HG03469 (cell line): Measurements from ENCODE around the gene FSD1.
"Not testable (repeated sequence)": the region's sequence is repeated elsewhere in the genome, so short reads cannot be mapped to it uniquely, and the experiment has no call there.

Experiments
- ATAC-seq: cut with Tn5 transposase; IDR thresholded peaks from one replicate; pipeline ENCODE4 v1.9.1; 2021; ENCODE audit warnings: mild to moderate bottlenecking, moderate library complexity, moderate number of reproducible peaks; ENCODE audit not compliant: unreplicated experiment

Gene FSD1

DNA sequence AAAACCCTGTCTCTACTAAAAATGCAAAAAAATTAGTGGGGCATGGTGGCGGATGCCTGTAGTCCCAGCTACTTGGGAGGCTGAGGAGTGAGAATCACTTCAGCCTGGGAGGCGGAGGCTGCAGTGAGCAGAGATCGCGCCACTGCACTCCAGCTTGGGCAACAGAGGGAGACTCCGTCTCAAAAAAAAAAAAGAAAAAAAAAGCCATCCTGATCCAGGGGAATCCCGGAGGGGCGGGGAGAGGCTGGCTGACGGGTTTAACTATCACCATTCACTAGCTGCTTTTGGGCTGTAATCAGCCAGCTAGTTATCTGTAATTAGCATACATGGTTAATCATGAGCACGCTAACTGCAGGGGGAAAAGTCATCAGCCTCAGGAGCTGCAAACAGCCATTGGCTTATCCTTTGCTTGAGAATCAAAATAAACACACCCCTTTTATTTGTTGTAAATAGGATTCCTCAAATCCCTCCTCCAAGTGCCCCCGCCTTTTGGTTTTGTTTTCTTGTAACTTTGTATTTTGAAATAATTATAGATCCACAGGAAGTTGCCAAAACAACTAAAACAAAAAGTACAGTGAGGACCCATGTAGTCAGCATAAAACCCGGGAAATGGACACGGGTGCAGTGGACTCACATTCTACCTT is 9.6 kb downstream of the FSD1 start:
- ATAC-seq = no peak

DNA sequence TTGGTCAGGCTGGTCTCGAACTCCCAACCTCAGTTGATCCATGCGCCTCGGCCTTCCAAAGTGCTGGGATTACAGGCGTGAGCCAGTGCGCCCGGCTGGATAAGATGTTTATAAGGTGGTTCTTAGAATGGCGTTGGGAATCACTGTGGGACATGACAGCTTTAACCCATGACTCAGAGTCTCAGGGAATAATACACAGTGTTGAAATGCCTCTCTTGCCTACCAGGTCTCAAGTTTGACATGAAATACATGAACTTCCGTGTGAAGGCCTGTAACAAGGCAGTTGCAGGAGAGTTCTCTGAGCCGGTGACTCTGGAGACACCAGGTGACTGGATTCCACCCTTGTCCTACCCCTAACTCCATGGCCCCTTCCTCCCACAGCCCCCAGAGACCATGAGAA is 12.6 kb downstream of the FSD1 start:
- no peak for ATAC-seq

DNA sequence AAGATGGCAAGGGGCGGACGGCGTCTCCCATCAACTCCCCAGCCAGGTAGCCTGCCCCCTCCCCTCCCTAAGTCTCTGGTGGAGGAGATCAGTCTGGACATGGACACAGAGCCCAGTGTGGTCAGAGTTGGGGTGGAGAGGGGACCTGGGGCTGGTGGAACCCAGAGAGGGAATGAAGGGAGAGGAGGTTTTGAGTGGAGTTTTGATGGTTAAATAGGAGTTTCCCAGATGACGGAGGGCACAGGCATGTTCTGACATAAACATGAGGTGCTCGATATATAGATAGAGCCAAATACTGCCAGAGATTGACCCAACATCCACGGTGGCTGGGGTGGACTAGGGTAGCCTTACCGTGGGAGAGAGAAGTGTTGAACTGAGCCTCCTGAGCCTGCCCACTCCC is 14.1 kb downstream of the FSD1 start:
- no peak for ATAC-seq

DNA sequence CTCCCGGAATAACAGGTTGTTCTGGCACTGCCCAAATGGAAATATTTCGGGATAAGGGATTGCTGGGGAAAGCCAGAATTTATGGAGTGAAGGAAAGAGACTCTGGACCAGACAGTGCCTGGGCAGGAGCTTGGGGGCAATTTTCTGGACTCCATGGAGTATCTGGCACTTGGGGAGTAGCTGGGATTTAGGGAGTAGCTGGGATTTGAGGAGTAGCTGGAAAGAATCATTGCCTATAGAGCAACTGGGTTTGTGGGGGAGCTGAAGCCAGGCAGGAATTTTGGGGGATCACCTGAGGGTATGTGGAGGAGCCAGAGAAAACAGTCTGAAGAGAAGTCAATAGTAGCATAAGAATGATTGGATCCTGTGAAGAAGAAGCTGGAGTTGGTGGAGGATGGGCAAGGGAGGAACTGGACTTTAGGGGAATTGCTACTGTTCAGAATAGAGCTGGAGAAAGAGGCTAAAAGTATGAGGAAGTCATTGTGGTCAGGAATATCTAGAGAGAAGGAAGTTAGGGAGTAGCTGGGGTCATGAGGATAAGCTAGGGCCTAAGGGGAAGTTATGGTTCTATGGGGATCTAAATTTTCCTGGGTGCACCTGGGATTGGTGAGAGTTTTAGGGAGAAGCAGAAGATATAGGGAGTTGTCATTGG is 14.8 kb downstream of the FSD1 start:
- no peak for ATAC-seq

DNA sequence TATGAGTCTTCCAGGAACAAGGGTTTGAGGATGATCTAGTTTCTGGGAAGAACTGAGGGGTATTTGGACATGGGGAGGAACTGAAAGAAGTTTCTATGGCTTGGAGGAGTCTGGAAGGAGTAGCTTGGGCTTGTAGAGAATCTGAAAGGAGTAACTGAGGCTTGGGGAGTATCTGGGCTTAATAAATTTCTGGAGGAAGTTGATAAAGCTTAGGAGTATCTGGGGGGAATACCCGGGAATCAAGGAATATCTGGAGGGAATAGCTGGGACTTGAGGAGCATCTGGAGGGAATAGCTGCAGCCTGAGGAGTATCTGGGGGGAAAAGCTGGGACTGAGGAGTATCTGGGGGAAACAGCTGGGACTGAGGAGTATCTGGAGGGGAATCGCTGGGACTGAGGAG is 16.0 kb downstream of the FSD1 start:
- ATAC-seq = no peak

DNA sequence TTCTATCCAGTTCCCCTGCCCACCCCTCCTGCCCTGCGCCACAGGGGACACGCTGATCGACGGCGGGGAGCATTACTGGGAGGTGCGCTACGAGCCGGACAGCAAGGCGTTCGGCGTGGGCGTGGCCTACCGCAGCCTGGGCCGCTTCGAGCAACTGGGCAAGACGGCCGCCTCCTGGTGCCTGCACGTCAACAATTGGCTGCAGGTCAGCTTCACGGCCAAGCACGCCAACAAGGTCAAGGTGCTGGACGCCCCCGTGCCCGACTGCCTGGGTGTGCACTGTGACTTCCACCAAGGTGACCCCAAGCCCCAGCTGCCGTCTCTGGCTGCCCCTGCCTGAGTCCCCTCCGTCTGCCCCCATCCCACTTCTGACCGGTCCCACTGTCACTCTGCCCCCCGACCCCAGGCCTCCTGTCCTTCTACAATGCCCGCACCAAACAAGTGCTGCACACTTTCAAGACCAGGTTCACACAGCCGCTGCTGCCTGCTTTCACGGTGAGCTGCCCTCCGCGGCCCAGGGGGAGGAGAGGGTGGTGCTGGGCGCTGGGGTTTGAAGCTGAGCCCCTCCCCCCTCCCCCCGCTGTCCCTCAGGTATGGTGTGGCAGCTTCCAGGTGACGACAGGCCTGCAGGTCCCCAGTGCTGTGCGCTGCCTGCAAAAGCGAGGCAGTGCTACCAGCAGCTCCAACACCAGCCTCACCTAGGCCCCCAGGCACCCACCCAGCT is 18.7 kb downstream of the FSD1 start:
- ATAC-seq = no peak

DNA sequence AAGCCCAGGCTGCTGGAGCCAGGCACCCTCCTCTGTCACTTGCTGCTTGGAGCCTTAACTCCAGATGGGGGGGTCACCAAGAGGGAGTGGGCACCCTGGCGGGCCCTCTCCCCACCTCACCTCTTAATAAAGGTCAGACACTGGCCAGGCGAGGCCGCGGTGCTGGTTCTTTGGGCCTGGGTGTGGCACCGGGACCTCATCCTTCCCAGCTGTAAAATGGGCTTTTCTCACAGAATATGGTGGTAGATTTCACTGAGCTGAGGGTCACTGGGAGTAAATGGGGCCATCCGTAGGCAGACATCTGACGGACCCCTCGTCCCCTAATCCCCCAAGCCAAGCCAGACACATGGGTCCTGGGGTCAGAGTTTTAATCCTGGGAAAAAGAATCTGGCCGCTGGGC is 19.3 kb downstream of the FSD1 start:
- no peak for ATAC-seq

DNA sequence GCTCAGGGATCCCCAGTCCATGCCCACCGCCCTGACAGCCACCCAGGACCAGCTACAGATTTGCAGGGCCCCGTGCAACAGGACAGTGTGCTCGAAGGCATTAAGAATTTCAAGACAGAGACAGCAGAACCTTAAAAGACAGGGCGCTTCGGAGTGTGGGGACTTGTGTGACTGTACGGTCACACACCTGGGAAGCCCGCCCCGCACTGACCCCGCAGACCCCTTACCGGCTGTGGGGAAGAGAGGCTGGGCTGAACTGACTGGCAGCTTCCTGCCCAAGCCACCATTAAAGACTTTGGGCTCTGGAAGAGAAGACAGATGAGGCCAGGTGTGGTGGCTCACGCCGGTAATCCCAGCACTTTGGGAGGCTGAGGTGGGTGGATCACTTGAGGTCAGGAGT is 19.8 kb downstream of the FSD1 start:
- no peak for ATAC-seq

DNA sequence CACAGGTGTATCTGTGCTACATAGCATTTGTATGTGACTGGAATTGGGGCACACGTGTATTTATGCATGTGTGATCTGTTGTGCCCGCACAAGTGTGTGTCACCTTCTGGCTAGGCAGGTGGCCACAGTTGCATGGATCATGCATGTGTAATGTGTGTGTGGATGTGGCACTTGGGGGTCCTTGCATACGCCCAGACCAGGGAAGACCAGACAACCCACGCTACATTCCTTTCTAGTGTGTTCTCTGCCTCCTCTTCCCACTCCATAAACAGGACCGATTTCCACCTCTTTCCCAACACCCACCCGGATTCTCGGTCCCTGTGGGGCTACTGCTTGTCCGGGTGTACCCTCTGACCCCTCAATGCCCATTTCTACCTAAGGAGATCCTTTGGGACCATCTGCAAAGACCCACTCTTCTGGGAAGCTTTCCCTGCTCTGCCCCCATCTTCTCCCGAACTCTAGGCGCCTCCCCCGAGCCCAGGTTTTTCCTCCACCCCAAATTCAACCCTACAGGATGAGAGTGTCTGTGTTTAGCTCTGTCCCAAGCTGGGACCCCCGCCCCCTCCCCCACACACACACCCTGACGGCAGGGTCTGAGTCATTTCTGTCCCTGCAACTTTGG is 21.9 kb downstream of the FSD1 start:
- no peak for ATAC-seq

DNA sequence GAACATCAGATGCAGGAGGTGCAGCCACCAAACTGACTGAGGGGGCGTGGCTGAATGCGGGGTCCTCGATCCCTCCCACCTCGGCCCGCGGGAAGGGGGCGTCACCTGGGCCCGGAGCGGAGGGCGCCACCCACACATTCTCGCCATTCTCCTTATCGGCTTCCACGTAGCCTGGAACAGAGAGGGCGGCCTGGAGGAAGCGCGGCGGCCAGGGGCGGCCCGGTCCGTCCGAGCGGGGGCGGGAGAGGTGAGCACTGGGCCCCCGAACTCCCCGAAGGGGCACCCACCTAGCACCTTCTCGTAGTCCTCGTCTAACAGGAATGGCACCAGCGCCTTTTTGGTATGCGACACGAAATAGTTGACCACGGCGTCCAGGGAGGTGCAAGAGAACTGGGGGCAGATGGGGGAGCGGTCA is 22.4 kb downstream of the FSD1 start:
- ATAC-seq = no peak

DNA sequence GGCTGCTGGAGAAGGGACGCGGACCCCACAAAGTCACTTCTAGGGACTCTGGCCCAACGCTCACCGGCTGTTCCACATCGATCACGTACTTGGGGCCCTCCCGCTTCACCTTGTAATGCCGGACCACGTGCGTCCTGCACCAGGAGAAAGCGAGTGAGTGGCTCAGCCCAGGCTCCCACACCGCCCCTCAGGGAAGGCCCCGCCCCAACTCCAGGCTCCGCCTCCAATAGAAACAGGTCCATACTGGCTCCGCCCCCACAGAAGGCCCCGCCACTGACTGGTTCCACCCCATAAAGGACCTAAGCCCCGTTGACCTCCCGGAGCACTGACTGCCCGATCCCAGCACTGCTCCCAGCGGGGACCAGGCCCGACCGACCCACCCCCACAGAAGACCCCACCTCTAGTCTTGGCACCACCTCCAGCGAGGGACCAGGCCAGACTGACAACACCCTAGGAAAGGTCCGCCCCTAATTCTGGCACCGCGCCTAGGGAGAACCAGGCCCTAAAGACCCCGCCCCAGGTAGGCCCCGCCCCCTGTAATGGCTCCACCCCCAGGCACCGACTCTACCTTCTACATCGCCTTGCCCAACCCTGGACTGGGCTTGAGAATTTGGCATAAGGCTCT is 23.0 kb downstream of the FSD1 start:
- ATAC-seq = no peak

DNA sequence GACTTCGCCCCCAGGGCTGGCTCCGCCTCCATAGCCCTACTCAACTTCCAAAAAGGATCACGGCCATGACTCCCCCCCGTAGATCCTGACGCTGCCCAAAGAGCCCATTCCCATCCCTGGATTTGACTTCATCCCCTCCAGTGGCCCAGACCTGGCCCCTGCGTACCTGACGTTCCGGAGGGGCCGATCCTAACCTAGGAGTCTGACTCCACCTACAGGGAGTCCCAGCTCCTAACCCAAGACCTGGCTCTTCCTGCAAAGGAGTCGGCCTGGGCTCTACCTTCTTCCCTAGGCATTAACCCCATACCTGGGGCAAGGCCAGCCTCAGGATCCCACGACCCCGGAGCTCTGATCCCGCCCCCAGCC is 23.5 kb downstream of the FSD1 start:
- no peak for ATAC-seq

DNA sequence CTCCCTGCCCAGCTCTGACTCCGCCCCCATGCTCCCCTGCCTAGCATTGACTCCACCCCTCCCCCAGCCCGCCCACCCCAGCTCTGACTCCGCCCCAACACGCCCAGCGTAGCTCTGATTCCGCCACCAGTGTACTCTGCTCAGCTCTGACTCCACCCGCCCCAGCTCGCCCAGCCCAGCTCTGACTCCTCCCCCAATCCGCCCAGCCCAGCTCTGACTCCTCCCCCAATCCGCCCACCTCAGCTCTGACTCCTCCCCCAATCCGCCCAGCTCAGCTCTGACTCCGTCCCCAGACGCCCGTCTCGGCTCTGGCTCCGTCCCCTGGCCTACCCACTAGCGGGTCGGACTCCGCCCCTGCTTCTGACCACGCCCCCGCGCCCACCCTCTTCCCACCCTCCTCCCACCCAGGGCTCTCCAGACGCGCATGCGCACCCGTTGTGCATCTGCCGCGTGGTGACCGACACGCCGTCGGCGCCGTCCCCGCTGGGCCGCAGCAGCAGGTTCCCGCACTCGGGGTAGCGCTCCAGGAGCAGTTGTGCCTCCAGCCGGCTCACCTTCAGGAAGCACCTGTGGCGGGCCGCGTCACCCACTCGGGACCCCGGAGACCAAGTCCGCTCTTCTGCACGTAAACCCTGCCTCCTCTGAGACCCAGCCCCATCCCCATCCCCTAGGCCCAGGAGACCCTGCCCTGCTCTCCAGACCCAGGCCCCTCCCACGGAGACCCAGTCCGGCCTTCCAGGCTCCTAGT is 24.0 kb downstream of the FSD1 start:
- ATAC-seq = peak; percentile 35

DNA sequence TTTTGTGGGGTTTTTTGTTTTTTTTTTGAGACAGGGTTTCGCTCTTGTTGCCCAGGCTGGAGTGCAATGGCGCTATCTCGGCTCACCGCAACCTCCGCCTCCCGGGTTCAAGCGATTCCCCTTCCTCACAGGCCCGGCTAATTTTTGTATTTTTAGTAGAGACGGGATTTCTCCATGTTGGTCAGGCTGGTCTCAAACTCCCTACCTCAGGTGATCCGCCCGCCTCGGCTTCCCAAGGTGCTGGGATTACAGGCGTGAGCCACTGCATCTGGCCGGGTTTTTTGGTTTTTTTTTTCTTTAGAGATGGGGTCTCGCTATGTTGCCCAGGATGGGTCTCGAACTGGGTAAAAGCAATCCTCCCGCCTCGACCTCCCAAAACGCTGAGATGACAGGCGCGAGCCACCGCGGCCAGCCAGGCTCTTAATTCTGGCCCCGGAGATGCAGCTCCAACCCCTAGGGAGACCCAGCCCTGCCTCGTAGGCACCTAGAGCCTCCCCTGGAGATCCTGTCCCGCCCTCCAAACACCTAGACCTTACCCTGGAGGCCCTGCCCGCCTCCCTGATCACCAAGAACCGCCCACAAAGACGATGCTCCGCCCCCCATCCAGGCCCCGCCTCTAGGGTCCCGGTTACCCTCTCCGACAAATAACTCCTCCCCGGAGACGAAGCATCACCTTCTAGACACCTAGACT is 24.7 kb downstream of the FSD1 start:
- not testable (repeated sequence) for ATAC-seq

DNA sequence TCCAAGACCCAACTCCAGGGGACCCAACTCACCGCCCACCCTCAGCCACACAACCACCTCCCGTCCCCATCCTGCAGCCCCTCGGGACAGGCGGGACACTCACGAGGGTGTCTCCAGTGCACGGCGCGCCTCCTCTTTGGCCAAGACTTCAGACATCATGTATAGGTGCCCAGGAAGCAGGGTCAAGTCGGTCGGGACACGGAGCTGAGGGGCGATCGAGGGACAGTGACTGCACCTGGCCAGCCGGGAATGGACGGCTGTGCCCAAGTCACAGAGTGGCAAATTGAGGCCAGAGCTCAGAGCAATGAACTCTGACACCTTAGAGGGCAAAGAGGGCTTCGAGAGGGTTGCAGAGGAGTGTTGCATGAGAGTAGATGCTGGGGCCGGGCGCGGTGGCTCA is 25.5 kb downstream of the FSD1 start:
- no peak for ATAC-seq

DNA sequence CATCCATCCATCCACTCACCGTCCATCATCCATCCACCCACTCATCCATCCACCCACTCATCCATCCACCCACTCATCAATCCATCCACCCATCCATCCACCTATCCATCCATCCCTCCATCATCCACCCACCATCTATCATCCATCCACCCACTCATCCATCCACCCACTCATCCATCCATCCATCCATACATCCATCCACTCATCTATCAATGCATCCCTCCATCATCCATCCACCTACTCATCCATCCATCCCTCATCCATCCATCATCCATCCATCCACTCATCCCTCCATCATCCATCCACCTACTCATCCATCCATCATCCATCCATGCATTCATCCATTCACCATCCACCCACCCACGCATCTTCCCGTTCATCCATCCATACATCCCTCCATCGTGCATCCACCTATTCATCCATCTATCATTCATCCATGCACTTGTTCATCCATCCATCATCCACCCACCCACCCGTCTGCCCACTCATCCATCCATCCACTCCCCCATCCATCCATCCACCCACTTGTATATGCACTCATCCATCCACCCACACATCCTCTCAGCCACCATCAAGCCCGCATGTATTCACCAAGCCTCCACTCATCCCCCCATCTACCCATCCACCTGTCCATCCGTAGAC is 30.7 kb downstream of the FSD1 start:
- ATAC-seq = no peak

DNA sequence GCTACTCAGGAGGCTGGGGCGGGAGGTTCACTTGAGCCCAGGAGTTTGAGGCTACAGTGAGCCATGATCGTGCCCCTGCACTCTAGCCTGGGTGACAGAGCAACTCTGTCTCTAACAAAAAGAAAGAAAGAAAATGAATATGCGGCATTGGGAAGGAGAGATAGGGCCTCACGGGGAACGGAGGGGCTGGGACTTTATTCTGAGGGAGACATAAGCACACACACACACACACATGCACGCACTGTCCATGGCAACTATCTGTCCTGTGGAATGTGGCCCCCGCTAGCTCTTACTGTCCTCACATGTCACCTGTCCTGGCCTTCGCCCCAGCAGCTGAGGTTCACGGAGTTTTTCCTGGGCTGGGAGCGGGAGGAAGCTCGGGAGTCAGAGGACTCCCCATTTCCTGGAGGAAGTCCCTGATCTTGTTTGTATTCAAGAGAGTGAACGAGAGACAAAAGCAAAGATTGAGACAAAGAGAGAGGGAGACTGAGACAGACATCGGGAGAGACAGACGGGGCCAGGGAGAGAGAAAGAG is 33.6 kb downstream of the FSD1 start:
- ATAC-seq = no peak

DNA sequence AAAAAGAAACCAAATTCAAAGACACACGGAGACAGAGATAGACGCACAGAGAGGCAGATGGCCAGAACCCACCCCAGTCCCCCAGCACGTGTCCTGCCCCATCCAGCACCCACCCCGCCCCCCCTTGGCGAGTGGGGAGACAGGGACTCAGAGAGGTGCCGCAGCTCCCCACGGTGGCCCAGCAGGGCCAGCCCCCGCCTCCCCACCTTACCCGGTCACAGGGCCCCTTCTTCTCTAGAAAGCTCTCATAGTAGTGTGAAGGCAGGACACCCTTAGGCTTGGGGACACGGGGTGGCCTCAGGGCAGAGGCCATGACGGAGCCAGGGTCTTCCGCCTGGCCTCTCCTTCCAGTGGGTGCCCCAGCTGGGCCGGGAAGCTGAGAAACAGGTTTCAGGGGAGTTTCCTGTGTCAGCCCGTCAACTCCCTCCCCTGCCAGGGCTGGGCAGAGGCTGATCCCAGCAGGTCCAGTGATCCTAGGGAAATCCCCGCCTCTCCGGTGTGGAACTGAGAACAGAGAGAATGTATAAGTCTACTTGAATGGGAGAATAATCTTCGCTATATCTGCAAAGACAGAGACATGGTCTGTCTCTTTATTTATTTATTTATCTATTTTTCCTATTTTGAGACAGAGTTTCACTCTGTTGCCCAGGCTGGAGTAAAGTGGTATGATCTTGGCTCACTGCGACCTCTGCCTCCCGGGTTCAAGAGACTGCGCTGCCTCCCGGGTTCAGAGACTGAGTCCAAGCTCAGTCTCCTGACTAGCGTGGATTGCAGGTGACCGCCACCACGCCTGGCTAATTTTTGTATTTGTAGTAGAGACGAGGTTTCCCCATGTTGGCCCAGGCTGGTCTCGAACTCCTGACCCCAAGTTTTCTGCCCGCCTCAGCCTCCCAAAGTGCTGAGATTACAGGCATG is 34.3 kb downstream of the FSD1 start, which contains the start of gene STAP2:
Gene STAP2, minus strand, starts transcription at position 387 of the 915 bp plus-strand sequence. Its CDS starts 74 bp downstream, at position 313.
- no peak for ATAC-seq
